Stimulated activated CD4-positive, alpha-beta T cell treated with anti-CD3 and anti-CD28 coated beads, Interleukin-4, amount 100 ng/mL, for 4 hours (primary cell): ENCODE measurements around the gene F12.

Experiments
- DNase-seq, 2 experiments: peaks; one replicate each; pipeline ENCODE4 v3.0.0-alpha.2; 2020

The F12 gene

DNA sequence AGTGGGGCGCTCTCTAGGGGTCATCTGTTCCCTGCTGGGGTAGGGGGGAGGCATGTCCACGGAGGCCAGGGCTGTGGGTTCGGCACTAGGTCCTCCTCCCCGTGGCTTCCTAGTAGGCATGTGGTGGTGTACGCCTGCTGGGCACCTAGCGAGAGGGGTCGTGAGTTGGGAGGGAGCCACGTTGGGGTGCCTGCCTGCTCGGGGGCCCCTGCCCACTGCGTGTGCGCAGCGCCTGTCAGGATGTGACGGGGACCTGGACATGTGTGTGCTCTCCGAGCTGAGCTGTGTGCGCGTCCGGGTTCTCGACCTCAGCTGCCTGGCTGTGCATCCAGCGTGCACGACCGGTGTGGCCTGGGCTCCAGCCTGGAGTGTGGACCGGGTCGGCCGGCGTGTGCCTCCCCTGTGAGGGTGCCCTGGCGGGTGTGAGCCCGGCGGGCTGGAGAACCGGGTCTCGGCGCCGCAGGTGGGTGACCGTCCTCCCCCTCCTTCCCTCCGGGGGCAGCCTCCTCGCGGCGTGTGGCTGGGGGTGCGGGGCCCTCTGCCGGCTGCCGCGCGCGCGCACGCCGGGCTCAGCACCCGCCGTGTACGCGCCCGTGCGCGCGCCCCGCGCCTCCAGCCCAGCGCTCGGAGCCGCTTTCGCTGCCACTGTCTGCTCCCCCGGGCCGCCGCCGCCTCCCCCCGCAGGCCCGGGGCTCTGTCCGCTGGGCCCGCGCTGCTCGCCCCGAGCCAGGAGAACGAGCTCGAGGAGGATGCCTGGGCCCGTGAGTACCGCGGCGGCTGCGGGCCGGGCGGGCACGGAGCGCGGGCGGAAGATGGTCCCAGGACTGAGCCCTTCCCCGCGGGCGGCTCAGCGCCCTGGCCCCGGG is 37.1 kb upstream of the F12 start, which contains the start of gene PRR7:
Gene PRR7 (plus strand): TSS at position 615 of the 866 bp plus-strand sequence. CDS start 8,254 bp downstream, outside the sequence.
- DNase-seq, result peak; percentile 72 to 76

DNA sequence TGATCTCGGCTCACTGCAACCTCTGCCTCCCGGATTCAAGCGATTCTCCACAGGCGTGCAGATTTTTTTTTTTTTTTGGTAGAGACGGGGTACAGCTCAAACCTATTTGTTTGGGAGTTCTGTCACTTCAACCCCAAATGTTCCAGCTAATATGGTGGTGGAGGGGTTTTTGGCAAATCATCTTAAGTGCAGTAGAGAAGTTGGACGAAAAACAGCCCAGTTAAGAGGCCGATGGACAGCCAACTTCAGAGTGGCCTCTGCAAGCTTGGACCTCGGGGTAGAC is 36.5 kb upstream of the F12 start:
- DNase-seq, result no peak

DNA sequence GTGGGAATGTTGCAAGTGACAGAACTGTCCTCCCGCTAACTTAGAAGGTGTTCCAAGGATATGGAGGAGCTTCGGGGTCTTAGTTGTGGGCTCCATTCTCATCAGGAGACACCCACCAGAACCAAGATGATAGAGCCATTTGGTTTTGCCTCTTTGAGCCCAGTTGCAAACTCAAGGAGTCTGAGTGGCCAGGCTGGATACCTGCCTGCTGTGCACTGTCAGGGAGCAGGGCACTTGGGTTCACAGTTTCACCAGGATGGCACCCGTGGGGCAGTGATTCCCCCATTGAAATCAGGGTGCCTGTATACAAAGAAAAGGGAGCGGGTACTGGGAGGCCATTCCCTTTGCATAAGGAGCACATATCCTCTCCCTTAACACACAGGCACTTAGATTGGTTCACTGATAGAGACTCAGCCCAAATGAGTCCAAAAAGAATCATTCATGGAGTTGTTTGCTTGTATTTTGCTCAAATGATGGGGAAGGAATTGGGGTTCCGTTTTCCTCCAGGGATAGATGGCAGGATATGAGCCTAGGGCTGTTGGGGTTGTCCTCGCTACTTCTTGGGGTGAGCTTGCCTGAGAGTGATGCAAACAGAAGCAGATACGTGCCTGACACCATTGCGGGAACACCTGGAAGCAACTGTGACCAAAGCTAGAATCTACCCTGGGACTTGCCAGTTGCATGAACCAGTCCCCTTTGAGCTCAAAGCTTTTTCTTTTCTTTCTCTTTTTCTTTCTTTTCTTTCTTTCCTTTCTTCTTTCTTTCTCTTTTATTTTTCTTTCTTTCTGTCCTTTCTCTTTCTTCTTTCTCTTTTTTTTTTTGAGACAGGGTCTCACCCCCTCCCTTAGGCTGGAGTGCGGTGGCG is 35.9 kb upstream of the F12 start:
- no peak for DNase-seq

DNA sequence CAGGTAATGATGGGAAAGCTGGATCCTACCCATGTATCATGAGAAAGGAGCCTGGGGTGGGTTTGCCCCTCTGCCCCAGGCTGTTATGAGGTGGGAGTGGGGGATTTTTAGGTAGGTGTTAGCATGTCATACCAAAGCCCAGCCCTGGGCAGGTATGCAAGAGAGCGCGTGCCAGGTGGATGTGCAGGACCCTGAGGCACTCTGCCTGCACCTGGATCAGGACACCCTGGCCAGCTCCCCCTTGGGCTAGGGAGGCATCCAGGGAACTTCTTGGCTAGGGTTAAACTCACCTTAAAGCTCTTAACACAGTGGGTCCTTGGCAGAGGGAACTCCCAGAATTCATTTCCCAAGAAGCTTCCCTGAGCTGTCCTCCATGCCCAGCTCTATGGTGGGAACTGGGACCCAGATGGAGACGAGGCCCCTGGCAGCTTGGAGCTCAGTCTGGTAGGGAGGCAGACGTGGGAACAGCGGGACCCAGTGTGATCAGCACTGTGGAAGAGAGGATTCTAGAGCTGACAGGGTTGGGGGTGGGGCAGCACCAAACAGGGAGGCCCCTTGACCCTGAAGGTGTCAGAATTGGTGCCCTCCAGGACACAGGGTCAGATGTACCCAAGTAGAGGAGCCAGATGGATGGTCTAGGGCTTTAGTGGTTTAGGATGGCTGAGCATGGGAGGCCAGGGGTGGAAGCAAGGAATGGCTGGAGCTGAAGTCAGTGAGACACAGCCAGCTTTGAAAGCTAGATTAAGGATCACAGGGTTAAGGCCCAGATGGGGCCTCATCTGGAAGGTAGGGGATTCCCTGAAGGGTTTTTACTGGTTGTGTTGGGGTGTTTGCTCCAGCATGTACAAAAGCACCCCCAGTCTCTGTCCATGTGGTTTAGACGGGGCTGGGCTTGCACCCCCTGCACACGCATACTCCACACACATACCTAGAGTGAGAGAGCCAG is 35.0 kb upstream of the F12 start:
- DNase-seq, result no peak

DNA sequence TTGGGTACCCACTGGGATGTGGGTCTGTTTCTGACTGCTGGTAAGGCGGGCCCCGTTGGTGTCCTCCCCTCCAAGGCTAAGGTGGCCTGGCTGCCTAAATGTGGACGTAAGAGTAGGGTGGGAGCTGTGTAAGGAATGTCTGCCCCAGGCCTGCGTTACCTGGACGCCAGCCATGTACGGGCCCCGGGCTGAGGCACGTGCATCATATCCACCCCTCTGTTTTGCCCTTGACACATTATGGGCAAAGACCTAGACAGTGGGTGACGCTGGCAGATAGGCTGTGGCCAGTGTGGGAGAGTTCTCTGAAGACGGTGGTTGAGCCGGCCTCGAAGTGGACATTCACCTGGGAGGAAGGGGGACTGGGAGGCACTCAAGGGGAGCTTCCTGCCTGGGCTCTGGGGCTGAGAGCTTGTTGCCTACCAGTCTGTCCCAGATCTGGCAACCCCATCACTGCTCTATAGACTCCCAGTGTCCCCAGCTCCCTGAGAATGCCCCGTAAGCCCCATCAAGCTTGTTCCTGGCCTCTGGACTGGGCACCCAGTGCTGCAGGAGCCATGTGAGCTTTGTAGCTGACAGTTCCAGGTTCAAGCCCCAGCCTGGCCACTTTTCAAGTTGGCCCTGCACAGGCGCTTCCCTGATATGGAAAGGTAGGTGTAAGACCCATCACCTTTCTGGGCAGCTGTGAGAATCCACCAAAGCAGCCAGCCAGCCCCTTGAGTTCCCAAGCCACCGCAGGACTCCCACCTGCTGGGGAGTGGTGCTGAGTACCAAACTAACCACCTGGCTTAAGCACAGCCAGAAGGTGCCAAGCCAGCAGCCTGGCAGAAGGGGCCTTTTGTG is 34.0 kb upstream of the F12 start:
- DNase-seq, result no peak

DNA sequence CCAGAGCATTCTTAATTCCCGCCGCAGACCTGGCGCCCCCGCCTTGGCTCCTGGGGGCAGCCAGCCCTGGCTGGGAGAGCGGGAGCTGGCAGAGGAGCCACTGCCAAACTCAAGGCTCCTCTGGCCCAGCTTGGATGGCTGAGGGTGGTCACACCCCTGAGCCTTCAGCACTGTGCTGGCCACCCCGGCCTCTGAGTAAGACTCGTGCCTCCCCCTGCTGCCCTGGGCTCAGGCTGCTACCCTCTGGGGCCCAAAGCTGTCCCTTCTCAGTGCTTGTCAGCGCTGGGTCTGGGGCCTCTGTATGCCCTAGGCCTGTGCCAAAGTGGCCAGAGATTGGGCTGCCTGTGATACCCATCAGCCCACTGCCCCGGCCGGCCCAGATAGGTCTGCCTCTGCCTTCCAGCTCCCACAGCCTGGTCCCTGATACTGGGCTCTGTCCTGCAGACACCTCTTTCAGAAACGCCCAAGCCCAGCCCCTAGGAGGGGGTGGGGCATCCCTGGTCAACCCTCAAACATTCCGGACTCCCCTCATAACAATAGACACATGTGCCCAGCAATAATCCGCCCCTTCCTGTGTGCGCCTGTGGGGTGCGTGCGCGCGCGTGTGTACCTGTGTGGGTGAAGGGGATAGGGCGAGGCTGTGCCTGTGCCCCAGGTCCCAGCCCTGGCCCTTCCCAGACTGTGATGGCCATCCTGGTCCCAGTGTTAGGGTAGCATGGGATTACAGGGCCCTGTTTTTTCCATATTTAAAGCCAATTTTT is 32.9 kb upstream of the F12 start:
- no peak for DNase-seq

DNA sequence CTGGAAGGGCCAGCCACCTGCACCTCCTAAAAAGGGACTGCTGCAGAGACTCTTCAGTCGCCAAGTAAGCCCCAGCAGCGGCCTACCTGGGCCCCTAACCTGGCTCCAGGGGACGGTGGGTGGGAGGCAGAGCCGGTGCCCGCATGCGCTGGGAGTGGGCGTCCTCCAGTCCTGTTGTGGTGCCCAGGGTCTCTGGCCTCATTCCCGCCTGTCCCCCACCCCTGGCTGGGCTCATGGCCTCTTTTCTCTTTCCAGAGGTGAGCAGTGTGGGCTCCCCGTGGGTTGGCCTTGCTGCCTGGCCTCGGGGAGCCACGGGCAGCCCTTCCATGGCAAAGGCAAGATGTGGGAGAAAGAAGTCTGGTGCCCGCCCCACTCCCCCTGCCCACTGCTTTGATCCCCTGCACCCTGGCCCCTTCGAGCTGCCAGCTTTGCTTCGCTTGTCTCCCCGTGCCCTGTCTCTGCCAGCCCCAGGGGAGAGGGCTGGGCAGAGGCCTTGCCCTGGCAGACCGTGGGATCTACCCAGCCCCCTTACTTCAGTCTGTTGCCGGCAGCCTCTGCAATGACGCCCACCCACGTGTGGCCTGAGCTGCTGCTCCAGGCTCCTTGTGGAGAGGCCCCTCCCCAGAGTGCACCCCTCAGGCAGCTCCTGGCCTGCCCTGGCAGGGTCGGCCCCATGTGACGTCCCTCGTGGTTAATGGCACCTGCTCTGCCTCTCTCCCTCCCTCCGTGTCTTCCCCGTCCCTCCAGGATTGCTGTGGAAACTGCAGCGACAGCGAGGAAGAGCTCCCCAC is 31.8 kb upstream of the F12 start:
- no peak for DNase-seq

DNA sequence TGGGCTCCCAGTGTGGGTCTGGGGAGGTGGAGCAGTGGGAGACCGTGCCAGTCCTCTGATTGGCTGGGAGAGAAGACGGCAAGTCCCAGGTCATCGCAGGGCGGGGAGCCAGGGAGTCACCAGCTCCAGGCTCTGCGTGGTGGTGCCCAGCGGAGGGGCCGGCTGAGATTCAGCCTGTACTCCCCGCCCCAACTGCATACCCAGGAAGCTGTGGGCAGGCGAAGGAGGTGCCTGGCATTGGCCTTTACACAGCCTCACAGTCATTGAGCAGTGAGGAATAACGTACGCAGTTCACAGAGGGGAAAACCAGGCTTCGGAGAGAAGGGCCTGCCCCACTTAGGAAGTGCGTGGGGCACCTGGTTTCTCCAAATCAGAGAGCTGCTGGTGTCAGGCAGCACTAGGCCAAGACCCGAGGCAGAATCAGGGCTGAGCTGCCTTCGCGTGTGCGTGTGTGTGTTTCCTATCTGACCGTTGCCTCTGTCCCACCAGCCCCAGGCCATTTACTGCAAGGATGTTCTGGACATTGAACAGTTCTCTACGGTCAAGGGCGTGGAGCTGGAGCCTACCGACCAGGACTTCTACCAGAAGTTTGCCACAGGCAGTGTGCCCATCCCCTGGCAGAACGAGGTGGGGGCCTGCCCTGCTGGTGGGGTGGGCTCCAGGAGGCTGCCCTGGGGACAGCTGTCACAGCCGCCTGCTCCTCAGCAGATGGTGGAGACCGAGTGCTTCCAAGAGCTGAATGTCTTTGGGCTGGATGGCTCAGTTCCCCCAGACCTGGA is 31.0 kb upstream of the F12 start:
- DNase-seq, result peak in 1 of 2 experiments; percentile 67

DNA sequence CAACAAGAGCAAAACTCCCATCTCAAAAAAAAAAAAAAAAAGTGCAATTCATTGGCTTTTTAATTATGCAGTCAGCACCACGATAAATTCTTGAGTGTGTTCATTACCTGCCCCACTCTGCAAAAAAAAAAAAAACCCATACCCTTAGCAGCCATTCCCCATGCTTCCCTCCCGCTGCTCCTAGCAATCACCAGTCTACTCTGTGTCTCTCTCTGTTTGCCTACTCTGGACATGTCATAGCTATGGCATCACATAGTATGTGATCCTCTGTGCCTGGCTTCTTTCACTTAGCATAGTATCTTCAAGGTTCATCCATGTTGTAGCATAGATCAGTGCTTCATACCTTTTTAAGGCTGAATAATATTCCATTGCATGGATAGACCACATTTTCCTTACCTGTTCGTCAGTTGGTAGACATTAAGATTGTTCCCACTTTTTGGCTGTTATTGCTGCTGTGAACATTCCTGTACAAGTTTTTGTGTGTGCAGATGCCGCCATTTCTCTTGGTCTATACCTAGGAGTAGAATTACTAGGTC is 30.2 kb upstream of the F12 start:
- no peak for DNase-seq

DNA sequence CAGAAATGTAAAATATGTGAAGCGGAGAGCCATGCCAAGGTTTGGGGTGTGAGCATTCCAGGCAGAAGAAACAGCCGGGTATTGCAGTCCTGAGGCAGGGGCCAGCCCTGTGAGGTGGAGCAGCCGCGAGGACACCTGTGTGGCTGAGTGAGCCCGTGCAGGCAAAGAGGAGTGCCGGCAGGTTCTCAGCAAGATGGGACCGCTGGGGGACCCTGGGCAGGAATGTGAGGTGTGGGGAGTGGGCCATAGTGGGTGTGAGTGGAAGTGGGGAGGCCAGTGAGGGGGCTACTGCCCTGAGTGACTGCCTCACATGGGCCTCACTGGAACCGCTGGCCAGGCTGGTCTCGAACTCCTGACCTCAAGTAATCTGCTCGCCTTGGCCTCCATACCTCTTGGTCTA is 29.1 kb upstream of the F12 start:
- no peak for DNase-seq

DNA sequence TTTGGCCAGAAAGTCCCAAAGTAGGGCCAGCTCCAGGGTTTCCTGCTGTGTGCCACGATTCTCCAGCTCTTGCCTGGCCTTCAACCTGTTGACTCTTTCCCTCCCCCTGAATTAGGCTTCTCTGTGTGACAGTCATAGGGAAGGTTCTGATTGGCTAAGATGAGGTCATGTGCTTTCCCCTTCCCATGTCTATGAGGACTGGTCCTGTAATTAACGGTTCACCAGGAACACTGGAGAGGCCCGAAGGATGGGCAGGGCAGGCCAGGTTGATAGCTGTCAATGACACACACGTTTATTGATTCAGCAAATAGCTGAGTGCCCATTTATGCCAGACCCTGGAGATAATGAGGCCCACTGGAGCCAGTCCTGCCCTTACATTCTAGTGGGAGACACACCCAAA is 28.3 kb upstream of the F12 start:
- DNase-seq, result no peak

DNA sequence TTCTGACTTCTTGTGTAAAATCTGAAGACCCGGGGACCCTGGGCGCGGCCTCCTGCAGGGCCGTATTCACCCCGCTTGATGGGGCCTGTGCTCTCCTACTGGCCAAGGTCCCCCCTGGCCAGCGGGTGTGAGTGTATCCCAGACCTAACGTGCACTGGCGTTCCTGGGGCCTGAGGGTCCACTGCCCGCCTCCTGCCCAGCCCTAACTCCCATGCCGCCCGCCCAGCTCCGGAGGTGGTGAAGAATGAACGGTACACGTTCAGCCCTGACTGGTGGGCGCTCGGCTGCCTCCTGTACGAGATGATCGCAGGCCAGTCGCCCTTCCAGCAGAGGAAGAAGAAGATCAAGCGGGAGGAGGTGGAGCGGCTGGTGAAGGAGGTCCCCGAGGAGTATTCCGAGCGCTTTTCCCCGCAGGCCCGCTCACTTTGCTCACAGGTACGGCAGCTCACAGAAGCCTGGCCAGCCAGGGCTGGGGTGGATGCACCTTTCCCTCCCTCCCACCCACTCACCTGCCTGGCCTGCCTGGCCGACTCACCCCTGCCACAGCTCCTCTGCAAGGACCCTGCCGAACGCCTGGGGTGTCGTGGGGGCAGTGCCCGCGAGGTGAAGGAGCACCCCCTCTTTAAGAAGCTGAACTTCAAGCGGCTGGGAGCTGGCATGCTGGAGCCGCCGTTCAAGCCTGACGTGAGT is 26.6 kb upstream of the F12 start:
- no peak for DNase-seq

DNA sequence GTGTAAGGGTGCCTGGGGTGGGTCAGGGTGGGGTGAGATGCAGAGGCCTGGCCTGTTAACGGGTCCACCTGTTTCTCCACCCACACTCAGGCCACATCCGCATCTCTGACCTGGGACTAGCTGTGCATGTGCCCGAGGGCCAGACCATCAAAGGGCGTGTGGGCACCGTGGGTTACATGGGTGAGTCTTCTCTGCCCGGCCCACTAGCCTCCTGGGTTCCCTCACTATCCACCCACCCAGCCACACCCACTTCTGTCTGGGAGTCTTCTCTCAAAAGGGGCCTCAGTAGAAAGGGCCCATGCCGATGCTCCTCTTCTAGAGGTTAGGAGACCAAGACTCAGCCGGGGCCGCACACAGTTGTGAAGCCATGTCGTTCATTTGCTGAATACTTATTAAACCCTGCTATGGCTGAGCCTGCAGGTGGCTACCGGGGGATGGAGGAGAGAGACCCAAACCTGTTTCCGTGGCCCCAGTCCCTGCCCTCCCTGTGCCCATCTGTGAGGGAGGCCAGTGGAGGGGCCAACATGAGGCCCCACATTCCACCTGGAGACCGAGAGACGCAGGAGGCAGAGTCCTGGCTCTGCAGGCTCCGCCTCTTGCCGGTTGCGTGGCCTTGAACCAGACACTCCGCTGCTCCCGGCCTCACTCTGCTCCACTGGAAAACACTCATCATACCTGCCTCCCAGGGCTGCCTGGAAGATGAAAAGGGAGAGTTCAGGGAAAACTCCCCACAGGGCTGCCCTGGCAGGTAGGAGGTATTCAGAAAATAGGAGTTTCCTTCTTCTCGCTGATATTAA is 25.8 kb upstream of the F12 start:
- DNase-seq, result no peak

DNA sequence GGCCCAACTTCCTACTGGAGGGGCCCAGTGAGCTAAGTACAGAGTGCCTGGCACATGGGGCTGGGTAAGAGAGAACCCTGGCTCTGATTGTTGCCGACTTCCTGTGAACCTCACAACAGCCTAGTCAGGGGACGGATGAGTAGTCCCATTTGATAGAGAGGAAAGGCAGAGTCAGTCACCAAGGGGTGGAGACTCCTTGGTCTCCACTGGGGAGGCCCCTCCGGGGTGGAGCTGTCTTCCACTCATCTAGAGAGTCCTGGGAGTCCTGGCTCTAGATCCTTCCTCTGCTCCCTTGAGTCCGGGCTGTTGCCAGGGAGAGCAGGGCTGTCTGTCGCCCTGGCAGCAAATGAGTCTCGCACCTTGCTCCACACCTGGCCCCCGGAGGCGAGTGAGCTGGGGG is 25.1 kb upstream of the F12 start:
- DNase-seq, result peak in 1 of 2 experiments; percentile 74

DNA sequence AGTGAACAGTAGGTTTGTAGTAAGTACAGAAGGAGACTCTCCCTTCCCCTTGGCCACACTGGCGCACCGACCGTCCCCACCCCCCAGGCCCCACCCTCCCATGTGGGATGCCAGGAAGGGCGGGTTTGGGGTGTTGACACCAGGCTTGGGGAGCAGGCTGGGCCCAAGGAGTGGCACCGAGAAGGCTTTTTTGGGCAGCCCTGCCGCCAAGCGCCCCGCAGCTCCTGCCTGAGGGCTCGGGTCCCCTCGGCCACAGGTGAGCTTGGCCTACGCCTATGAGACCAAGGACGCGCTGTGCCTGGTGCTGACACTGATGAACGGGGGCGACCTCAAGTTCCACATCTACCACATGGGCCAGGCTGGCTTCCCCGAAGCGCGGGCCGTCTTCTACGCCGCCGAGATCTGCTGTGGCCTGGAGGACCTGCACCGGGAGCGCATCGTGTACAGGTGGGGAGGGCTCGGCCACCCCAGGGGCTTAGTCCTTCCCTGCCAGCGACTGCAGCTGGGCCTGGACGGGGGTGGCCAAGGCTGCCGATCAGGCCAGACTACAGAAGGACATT is 24.4 kb upstream of the F12 start:
- no peak for DNase-seq

DNA sequence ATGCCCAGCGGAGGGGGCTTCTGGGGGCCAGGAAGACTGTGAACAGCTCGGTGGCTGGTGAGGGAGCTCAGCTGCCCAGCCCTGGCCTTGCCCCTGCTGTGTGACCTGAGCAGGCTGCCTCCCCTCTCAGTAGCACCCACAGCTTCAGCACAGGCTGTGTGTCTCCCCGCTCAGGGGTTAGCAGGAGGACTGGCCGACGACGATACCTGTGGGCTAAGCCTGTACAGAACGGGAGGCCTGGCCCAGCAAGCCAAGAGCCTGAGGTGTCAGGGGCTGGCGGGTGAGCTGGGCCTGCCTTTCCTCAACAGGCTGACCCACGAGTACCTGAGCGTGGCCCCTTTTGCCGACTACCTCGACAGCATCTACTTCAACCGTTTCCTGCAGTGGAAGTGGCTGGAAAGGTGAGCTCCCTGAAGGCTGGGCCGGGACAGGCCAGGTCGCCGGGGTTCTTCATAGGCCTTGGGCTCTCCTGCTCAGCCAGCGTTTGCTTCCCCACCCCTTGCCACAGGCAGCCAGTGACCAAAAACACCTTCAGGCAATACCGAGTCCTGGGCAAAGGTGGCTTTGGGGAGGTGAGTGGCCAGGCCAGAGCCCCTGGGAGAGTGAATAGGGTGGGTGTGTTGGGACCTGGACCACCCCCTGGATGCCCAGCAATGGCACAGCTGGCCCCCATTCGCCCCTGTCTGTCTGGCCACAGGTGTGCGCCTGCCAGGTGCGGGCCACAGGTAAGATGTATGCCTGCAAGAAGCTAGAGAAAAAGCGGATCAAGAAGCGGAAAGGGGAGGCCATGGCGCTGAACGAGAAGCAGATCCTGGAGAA is 23.7 kb upstream of the F12 start:
- no peak for DNase-seq
